WERI-Rb-1 (cell line): ENCODE measurements around the gene WAS.

Experiments used
- DNase-seq: peaks from one replicate; pipeline ENCODE4 v3.0.0-alpha.2; 2020
- H3K27ac ChIP-seq: fragments of 250-450 bp; sonication (Bioruptor Pico); 2 replicates; pipeline ENCODE4 v1.5.1; 2020; ENCODE audit warnings: mild to moderate bottlenecking, moderate library complexity
- H3K27me3 ChIP-seq: fragments of 250-450 bp; sonication (Bioruptor Pico); 2 replicates; pipeline ENCODE4 v1.5.1; 2021; ENCODE audit warnings: mild to moderate bottlenecking, low read depth, moderate library complexity; ENCODE audit not compliant: insufficient read depth, severe bottlenecking
- H3K36me3 ChIP-seq: fragments of 250-450 bp; sonication (Bioruptor Pico); 2 replicates; pipeline ENCODE4 v1.5.1; 2020; ENCODE audit warnings: mild to moderate bottlenecking, moderate library complexity
- H3K4me3 ChIP-seq: 2 replicates; pipeline ENCODE4 v1.5.1; 2011; ENCODE audit warnings: low read depth, mild to moderate bottlenecking, control low read depth, low read length
- H3K9me3 ChIP-seq: fragments of 250-450 bp; sonication (Bioruptor Pico); 2 replicates; pipeline ENCODE4 v1.5.1; 2021; ENCODE audit warnings: mild to moderate bottlenecking, moderate library complexity; ENCODE audit not compliant: severe bottlenecking
- CTCF ChIP-seq: IDR thresholded peaks from 2 replicates; pipeline ENCODE4 v1.5.1; 2011; ENCODE audit warnings: low read depth, mild to moderate bottlenecking, control low read depth, inconsistent platforms, low read length

WAS gene

GRCh38 chrX:48721916-48722315 lies 38.3 kb downstream of the WAS start:
- Histone ChIP-seq H3K4me3 (no peak overlapping the region), H3K36me3 (no peaks in the 10 kb centered on the region), H3K27ac (no peak overlapping the region), H3K9me3 (peaks cover under 1% of the 10 kb centered on the region), H3K27me3 (no peaks in the 10 kb centered on the region)
- TF ChIP-seq CTCF: no peak
- no peak for DNase-seq

GRCh38 chrX:48726596-48726995 lies 43.0 kb downstream of the WAS start:
- Histone ChIP-seq H3K36me3 (no peaks in the 10 kb centered on the region), H3K27me3 (no peaks in the 10 kb centered on the region), H3K27ac (no peak overlapping the region), H3K4me3 (no peak overlapping the region), H3K9me3 (peaks cover 3% of the 10 kb centered on the region)
- DNase-seq: no peak
- TF ChIP-seq CTCF: no peak

GRCh38 chrX:48728653-48729052 lies 45.1 kb downstream of the WAS start:
- Histone ChIP-seq H3K9me3 (peaks cover 3% of the 10 kb centered on the region), H3K36me3 (no peaks in the 10 kb centered on the region; the same call in 1 of the 2 replicates), H3K4me3 (no peak overlapping the region), H3K27me3 (peaks cover 7% of the 10 kb centered on the region), H3K27ac (no peak overlapping the region)
- no peak for TF ChIP-seq CTCF
- no peak for DNase-seq

GRCh38 chrX:48736303-48736702 lies 52.7 kb downstream of the WAS start:
- TF ChIP-seq CTCF: no peak
- Histone ChIP-seq H3K4me3 (peak overlapping the region; percentile 49), H3K27me3 (peaks cover 10% of the 10 kb centered on the region), H3K27ac (no peak overlapping the region), H3K36me3 (no peaks in the 10 kb centered on the region; the same call in 1 of the 2 replicates), H3K9me3 (peaks cover 4% of the 10 kb centered on the region)
- DNase-seq: no peak

- Histone ChIP-seq H3K27ac (peak overlapping the region; percentile 98), H3K36me3 (no peaks in the 10 kb centered on the region; the same call in 1 of the 2 replicates), H3K4me3 (peak overlapping the region; percentile 49), H3K27me3 (peaks cover 10% of the 10 kb centered on the region), H3K9me3 (peaks cover 4% of the 10 kb centered on the region)
- TF ChIP-seq CTCF: no peak
- DNase-seq: no peak
Observed at GRCh38 chrX:48736878-48737212, 53.2 kb downstream of the WAS start.

- no peaks in the 10 kb centered on the region; the same call in 1 of the 2 replicates for H3K36me3 ChIP-seq
- peak; percentile 93 for DNase-seq
- no peak for TF ChIP-seq CTCF
- H3K4me3 ChIP-seq: peak overlapping the region; percentile 49
- peaks cover 4% of the 10 kb centered on the region for H3K9me3 ChIP-seq
- peaks cover 6% of the 10 kb centered on the region for H3K27me3 ChIP-seq
- peak overlapping the region; percentile 98 for H3K27ac ChIP-seq
Observed at GRCh38 chrX:48737213-48737938, 53.8 kb downstream of the WAS start.
